HG02759 (cell line): ENCODE measurements around the gene ADAMTS9.

Experiments
- ATAC-seq: cut with Tn5 transposase; IDR thresholded peaks from one replicate; pipeline ENCODE4 v1.9.1; 2021; ENCODE audit warnings: mild to moderate bottlenecking, moderate library complexity; ENCODE audit not compliant: unreplicated experiment

ADAMTS9 gene

DNA sequence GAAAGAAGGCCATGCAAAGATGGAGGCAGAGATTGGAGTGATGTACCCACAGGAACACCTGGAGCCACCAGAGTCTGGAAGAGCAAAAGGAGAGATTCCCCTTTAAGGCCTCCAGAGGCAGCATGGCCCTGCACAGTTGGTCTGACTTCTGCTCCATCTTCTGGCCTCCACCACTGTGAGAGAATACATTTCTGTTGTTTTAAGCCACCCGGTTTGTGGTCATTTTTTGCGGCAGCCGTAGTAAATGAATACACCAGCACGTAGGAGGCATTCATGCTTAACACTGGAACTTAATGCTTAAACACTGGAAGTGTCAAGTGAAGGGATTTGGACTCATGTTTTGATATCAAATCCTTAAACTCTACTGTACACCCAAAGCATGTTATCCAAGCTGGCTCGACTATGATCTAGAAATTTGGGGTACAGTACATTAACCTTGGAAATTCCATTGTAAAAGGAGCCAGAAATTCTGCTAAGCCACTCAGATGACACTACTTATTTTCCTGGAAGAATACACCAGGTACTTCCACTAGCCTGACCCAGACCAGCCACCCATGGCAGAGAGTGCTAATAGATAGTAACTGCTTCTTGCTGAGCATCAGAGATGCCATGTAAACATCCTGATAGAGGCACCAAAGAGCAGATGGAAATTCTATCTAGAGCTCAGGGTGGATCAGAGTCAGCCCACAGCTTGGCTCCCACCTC is 190.9 kb downstream of the ADAMTS9 start:
- no peak for ATAC-seq

DNA sequence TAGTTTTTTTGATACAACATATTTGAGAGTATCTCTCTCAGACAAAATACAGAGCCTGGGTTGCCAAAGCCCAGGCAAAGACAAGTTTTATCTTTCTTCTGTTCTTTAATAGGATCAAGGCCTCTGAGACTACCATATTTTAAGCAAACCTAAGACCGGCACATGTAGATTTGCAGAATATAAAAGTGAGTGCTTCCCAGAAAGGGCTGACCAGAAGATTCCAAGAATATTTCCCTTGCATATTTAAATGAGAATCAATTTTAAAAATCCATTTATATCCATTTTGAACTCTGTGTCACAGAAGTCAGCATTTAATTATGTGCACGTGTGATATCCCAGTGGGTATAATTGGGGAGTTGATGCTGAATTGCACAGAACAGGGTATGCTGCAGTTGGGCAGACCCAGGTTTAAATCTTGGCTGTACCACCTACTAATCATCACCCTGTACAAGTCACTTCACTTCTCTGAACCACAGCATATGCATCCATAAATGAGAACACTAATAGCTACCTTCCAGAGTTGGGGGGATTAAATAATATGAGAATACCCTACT is 191.9 kb downstream of the ADAMTS9 start:
- no peak for ATAC-seq

DNA sequence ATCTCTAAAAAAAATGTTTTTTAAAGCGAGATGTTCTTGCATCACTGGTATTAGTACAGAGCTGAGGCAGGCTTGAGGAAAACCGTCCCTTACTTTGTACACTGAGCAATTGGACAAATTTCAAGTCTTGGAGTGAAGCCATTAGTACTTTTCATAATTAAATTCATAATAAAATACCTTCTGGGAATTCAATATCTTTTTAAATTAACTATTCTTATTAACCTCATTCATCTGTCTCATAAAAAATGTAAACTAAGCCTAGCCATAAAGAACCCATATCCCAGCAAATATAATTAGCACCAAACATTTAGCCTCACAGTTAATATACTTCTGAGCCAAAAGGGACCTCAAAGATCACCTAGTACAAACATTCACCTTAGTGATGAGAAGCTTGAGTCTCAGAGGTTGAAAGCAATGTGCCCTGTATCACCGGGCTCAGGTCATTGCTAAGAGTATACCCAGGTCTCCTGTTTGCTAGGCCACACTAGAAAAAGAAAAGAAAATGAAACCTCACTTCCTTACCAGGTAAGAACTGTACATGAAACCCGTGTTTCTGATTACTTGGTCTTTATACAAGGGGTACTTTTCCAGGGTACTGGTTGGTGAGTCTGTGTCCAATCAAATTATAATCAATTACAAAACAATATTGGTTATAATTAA is 192.5 kb downstream of the ADAMTS9 start:
- ATAC-seq, result no peak

DNA sequence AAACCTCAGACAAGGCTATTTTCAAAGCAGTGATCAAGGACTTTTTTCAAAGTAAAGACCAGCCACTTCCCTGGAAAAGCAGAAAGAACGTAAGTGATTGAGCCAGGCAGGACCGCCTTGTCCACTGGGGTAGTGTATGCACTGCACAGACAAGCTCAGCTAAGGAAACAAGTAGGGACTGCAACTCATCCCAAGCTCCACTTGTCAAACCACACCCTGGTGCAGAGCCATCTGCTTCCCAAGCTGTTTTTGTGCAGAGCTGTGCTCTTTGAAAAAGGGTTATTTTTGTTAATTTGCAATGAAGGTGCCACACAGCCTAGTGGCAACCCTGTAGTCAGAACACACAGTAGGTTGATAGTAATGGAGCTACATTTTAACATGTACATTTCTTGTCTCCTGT is 193.3 kb downstream of the ADAMTS9 start:
- ATAC-seq, result no peak

DNA sequence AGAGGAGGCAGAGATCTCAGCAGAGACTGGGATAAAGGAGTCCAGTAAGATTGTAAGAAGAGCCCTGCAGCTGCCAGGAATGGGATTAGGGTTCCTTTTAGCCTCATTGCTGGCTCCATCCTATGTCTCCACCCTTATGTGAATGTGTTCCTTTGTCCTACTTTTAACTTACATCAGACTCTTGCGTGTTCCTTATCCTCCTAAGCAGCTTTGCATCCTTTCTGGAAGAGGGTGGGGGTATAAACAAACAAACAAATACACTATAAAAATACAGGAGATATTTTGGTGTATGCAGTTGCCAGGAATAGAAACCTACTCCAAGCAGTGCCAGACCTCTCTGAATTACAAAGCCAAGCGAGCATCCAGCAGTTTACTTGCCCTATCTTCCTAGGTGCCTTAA is 194.7 kb downstream of the ADAMTS9 start:
- no peak for ATAC-seq

DNA sequence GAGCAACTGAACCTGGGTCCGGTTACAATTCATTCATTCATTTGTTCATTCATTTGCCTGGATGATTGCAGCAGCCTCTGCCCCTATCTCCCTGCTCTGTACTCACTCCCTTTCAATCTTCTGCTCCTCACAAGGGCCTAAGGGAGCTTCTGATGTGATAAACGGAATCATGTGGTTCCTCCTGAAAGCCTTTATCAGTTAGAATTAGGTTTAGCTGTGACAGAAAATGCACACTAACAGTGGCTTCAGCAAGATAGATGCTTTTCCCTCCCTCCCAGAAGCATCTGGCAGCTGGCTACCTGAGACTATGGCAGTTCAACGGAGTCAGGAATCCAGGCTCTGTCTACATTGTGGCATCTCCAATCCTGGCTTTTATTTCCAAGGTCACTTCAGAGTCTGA is 196.0 kb downstream of the ADAMTS9 start:
- ATAC-seq, result no peak

DNA sequence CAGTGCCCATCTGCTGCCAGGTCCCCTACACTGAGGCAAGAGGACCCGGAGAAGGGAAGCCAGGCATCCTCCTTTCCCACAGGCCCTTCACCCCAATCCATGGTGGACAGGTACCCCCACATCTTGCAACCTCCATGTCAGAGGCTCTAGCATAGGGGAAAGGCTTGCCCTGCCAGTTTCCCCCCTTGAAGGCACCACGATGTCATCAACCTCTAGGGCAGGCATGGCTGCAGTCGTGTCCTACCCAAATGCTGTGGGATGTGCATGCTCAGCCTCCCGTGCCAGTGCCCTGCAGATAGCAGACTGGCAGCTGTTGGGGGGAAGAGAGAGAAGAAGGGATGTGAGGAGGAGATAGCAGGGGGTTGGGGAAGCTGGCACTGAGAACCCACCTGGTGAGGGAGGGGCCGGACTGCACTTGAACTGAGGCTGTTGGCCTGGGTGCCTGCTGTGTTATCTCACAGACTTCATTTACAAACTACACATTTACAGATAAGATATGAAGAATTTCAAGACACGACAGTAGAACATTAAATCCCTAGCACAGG is 197.5 kb downstream of the ADAMTS9 start:
- ATAC-seq, result no peak

DNA sequence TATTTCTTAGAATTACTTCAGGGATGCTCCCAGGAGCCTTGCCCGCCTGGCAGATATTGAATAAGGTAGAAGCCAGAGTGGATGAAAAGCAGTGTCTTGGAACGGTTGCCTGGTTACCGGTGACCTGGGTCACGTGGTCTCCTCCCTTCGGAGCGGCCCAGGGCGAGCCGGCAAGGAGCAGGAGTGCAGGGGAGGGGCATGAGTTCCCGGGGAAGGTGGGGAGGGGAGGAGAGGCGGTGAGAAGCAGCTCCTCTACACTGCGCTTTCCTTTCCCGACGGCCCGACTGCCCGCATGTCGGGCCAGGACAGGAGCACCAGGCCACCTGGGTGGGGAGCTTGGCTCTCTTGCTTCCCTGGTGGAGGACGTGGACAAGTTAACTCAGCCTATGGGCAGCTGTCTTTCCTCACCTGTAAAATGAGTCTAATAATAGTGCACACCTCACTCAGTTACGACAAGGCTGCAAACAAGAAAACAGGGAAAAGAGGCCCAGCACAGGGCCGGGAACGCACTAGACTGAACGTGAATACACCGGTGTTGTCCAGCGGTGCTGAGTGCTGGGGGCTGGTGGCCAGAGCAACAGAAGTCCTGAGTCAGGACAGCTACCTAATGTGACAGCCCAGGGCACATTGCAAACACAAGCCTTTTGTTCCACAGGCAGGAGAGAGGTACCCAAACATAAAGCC is 198.3 kb downstream of the ADAMTS9 start:
- ATAC-seq, result no peak

DNA sequence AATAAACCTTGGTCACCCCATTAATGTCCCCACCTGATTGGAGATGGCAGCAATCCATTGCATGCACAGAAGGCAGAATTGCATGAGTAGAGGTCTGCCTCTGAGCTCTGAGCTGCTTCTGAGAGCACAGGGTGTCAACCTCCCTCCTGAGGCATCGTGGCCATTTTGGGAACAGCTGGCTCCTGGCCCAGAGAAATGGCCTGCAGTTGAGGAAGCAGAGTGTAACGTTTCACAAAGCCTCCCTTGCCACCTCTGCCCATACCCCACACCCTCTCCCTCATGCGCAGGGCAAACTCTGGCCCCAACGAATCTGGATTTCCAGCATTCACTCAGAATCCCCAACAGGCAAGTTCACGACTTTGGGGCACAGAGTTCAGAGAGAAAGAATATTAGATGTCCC is 198.9 kb downstream of the ADAMTS9 start:
- no peak for ATAC-seq

DNA sequence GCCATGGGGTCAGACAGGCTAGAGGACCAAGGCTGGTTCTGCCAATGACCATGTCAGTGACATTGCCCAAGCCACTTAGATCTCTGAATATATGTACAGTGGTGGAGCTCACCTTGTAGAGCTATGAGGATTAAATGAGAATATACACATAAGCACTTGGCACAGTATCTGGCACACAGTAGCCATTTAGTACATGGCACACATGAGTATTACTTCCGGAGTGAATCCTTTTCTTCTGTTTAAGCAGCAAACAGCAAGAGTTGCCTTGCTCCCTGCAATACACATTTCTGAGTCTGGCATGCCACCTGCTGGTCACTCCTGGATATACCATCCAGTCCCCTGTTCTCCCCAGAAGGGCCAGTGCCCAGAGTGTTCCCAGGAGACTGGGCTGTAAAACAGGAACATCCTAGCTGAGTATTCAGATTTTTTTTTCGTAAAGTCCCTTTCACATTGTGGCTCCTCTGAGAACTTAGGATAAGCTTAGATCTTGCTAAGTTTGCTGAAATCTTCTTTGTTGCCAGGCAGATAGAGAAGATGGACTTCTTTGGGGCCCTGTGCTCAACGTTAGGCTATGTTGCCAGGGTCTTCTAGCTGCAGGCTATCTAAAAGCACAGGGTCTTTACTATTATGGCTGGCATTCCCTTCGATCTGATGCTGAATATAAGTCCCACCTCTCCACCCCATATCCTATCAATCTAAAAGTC is 203.4 kb downstream of the ADAMTS9 start:
- peak; percentile 98 for ATAC-seq

DNA sequence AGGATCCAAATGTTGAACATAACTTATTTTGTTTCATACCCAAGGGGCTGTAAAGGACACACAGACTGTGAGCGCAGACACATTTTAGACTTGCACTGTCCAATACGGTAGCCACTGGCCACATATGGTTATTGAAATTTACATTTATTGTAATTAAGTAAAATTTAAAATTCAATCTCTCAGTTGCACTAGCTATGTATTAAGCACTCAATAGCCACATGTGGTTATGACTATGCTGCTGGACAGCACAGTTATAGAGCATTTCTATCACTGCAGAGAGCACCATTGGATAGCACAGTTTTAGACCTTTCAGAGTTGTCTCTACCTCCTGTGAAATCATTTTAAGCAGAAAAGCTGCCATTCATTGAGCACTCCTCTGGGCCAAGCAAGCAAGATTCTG is 204.3 kb downstream of the ADAMTS9 start:
- ATAC-seq, result no peak

DNA sequence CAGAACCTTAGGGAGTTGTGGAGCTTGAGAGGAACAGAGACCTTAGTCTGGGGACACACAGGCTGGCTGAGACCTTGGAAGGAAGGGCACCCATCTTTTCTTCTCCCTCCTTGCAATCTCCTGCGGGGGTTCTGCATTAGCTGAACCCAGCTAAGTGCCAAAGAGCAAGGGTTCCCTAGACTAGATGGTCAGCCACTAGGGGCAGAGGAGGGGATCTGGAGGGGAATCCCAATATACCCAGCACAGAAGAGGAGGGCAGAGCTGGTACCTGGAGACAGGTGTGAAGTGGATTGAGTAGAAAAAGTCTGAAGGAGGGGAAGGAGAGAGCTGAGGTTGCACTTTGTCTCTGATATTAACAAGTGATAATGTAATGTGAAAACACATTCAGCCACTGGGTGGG is 212.8 kb downstream of the ADAMTS9 start:
- no peak for ATAC-seq

DNA sequence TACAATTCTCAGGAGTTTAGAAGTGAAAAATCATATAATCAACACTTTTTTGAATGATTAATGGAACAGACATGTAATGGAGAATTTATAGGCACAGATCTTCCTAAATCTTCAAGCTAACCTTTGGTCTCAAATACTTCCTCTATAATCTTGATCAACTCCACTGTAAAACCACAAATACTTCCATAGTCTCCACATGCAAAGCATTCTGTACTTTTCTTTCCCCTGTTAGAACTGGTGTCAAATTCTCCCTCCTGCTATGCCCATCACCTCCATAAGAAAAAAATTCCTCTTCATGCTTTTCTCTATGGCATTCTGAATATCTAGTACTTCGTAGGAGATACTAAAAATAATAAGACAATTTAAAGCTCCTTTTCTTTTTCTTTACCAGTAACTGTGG is 214.3 kb downstream of the ADAMTS9 start:
- ATAC-seq, result no peak

DNA sequence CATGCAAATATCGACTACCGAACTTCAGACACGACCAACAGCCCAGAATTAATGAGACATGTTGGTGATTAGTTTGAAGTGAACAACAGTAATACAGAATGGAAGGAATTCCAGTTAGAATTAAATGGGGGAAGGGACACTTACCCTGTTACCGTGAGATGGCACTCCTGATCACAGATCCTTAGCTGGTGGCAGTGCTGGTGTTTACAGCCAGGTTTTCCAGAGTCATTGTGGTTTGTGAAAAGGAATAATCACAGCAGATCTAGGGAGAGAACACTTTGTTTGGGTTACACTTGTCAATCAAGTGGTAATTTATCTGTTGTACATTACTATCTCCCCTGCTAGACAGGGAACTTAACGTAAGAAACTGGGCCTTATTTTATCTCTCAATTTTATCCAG is 217.4 kb downstream of the ADAMTS9 start:
- ATAC-seq, result no peak

DNA sequence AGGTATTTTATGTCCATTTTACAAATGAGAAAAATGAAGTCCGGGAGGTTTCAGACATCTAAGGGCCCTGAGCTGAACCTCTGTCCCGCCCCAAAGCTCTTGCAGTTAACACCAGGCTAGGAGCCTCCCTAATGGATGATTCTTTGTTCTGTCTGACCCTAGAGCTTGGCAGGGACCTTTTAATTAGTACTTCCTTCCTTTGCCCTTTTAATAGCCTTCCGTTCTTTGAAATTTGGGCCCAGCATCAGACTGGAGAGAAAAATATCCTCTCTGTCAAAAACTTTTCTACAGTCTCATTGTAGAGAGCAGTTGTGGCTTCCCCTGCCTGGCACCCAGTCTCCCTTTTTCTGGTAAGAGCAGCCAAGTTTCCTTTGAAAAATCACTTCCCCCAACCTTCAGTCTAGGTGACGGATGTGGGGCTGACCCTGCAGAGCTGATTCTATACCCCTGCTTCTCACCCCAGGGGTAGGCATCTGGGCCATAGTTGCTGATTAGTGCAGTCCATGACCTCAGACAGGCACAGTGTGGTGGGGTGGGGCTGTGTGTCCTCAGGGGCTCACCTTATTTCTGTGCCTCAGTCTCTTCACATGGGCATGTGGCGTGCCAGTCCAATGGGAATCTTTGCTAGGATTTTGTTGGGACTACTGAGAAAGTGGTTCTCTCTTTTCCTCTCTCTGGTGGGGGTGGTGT is 220.4 kb downstream of the ADAMTS9 start:
- no peak for ATAC-seq
